ENCODE results near the gene SPTBN1.

Gene SPTBN1

GRCh38 chr2:54578648-54579045 is 122.5 kb downstream of the SPTBN1 start:
- no peak for DNase-seq

GRCh38 chr2:54579061-54579681 is 123.0 kb downstream of the SPTBN1 start:
- DNase-seq, result no peak

GRCh38 chr2:54579682-54580620 is 123.8 kb downstream of the SPTBN1 start:
- DNase-seq, result peak; percentile 18

- DNase-seq, result no peak
These were observed 125.4 kb downstream of the SPTBN1 start for GRCh38 chr2:54581326-54582039.

GRCh38 chr2:54582987-54583386 is 126.9 kb downstream of the SPTBN1 start:
- no peak for DNase-seq

GRCh38 chr2:54584598-54584997 is 128.5 kb downstream of the SPTBN1 start:
- DNase-seq, result no peak

- no peak for DNase-seq
These were observed 129.1 kb downstream of the SPTBN1 start for GRCh38 chr2:54585136-54585733.

- no peak for DNase-seq
These were observed 129.9 kb downstream of the SPTBN1 start for GRCh38 chr2:54586062-54586461.

- DNase-seq, result no peak
These were observed 130.4 kb downstream of the SPTBN1 start for GRCh38 chr2:54586494-54586893.

- DNase-seq, result no peak
These were observed 131.3 kb downstream of the SPTBN1 start for GRCh38 chr2:54587171-54588016.

- no peak for DNase-seq
These were observed 132.2 kb downstream of the SPTBN1 start for GRCh38 chr2:54588244-54588899.

GRCh38 chr2:54589038-54589339 is 132.9 kb downstream of the SPTBN1 start:
- no peak for DNase-seq

GRCh38 chr2:54589340-54590215 is 133.5 kb downstream of the SPTBN1 start:
- DNase-seq, result no peak

- DNase-seq, result no peak
These were observed 134.3 kb downstream of the SPTBN1 start for GRCh38 chr2:54590216-54591120.

GRCh38 chr2:54591551-54591950 is 135.4 kb downstream of the SPTBN1 start:
- no peak for DNase-seq

- no peak for DNase-seq
These were observed 137.1 kb downstream of the SPTBN1 start for GRCh38 chr2:54593249-54593648.

GRCh38 chr2:54594048-54594447 is 137.9 kb downstream of the SPTBN1 start:
- no peak for DNase-seq

GRCh38 chr2:54595161-54595803 is 139.2 kb downstream of the SPTBN1 start:
- DNase-seq, result no peak

Data from inflammatory macrophage treated with lipopolysaccharide for 4 hours (primary cell).